ENCODE data around the gene NPR3.

Gene NPR3

GRCh38 chr5:32713361-32713769 lies 2.2 kb downstream of the NPR3 start:
- Mint-ChIP-seq H3K36me3 (ENCODE audit: low read depth) (no peaks in the 10 kb centered on the region), H3K9me3 (peaks cover 12% of the 10 kb centered on the region), H3K4me3 (peak overlapping the region; percentile 62), H3K4me1 (peaks cover 36% of the 10 kb centered on the region), H3K27me3 (ENCODE audit: low read depth, poor library complexity) (peaks cover 88% of the 10 kb centered on the region), H3K27ac (no peak overlapping the region)
- no peak for TF ChIP-seq CTCF (IDR thresholded peaks at IDR 0.05)
- peak; percentile 20 for DNase-seq

- TF ChIP-seq CTCF (IDR thresholded peaks at IDR 0.05): no peak
- H3K4me3 Mint-ChIP-seq: no peak overlapping the region
- no peak overlapping the region for H3K27ac Mint-ChIP-seq
- peak; percentile 50 for DNase-seq
- peaks cover 83% of the 10 kb centered on the region for H3K27me3 Mint-ChIP-seq (ENCODE audit: low read depth, poor library complexity)
- H3K4me1 Mint-ChIP-seq: peaks cover 33% of the 10 kb centered on the region
- H3K9me3 Mint-ChIP-seq: peaks cover 17% of the 10 kb centered on the region
- H3K36me3 Mint-ChIP-seq (ENCODE audit: low read depth): peaks cover under 1% of the 10 kb centered on the region
These were observed 2.8 kb downstream of the NPR3 start for GRCh38 chr5:32713770-32714381.

- TF ChIP-seq CTCF (IDR thresholded peaks at IDR 0.05): no peak
- no peak for DNase-seq
- H3K4me1 Mint-ChIP-seq: peaks cover 24% of the 10 kb centered on the region
- H3K36me3 Mint-ChIP-seq (ENCODE audit: low read depth): peaks cover 5% of the 10 kb centered on the region
- peaks cover 27% of the 10 kb centered on the region for H3K9me3 Mint-ChIP-seq
- no peak overlapping the region for H3K27ac Mint-ChIP-seq
- H3K27me3 Mint-ChIP-seq (ENCODE audit: low read depth, poor library complexity): peaks cover 73% of the 10 kb centered on the region
- no peak overlapping the region for H3K4me3 Mint-ChIP-seq
These were observed 3.7 kb downstream of the NPR3 start for GRCh38 chr5:32714836-32715235.

- no peak for TF ChIP-seq CTCF (IDR thresholded peaks at IDR 0.05)
- H3K4me3 Mint-ChIP-seq: no peak overlapping the region
- H3K4me1 Mint-ChIP-seq: no peaks in the 10 kb centered on the region
- H3K27me3 Mint-ChIP-seq (ENCODE audit: low read depth, poor library complexity): peaks cover 36% of the 10 kb centered on the region
- peaks cover 5% of the 10 kb centered on the region for H3K36me3 Mint-ChIP-seq (ENCODE audit: low read depth)
- peaks cover 40% of the 10 kb centered on the region for H3K9me3 Mint-ChIP-seq
- DNase-seq: no peak
- H3K27ac Mint-ChIP-seq: no peak overlapping the region
These were observed 9.2 kb downstream of the NPR3 start for GRCh38 chr5:32720300-32720699.

- no peak for TF ChIP-seq CTCF (IDR thresholded peaks at IDR 0.05)
- Mint-ChIP-seq H3K9me3 (peaks cover 40% of the 10 kb centered on the region), H3K27me3 (ENCODE audit: low read depth, poor library complexity) (peaks cover 25% of the 10 kb centered on the region), H3K4me3 (no peak overlapping the region), H3K4me1 (no peaks in the 10 kb centered on the region), H3K27ac (no peak overlapping the region), H3K36me3 (ENCODE audit: low read depth) (peaks cover 5% of the 10 kb centered on the region)
- no peak for DNase-seq
These were observed 10.5 kb downstream of the NPR3 start for GRCh38 chr5:32721626-32722025.

- no peak overlapping the region for H3K4me3 Mint-ChIP-seq
- TF ChIP-seq CTCF (IDR thresholded peaks at IDR 0.05): no peak
- H3K36me3 Mint-ChIP-seq (ENCODE audit: low read depth): peaks cover 5% of the 10 kb centered on the region
- peaks cover 32% of the 10 kb centered on the region for H3K9me3 Mint-ChIP-seq
- no peak overlapping the region for H3K27ac Mint-ChIP-seq
- DNase-seq: no peak
- H3K27me3 Mint-ChIP-seq (ENCODE audit: low read depth, poor library complexity): peaks cover 18% of the 10 kb centered on the region
- H3K4me1 Mint-ChIP-seq: no peaks in the 10 kb centered on the region
These were observed 11.8 kb downstream of the NPR3 start for GRCh38 chr5:32722957-32723356.
